Measurements from ENCODE around the gene STAMBP. TPM values are rescaled to one million over a fixed set of nuclear protein-coding genes. Genes with fewer than 3 reads are reported as not detected.

The STAMBP gene
- total RNA-seq, 1 donor from 2014 or later = 41.0 TPM

DNA sequence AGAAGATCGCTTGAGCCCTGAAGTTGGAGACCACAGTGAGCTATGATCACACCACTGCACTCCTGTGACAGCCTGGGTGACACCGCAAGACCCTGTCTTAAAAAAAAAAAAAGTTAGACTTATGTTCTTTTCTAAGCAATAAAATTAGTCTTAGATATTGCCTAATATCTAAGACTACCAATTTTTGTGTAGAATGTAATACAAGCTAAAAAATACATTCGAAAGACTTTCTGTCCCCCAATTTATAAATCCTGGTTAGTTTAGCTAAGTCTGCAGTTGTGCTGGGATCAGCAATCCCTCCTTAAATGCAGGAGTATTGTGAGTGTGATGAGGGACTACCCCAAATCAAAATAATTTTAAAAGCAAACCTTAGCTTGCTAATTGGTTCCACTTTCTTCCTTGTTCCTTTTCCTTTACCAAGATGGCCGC lies 358 bp upstream of the STAMBP start:
- no peak for DNase-seq (ENCODE audit: extremely low spot score, unreplicated experiment)
- H3K4me1 Mint-ChIP-seq (ENCODE audit: unreplicated experiment) = peaks cover 23% of the 10 kb centered on the region
- peaks cover 20% of the 10 kb centered on the region for H3K27me3 Mint-ChIP-seq
- peak overlapping the region; percentile 98 for H3K27ac Mint-ChIP-seq
- H3K9me3 Mint-ChIP-seq = peaks cover 5% of the 10 kb centered on the region
- TF ChIP-seq, protein P1, sequence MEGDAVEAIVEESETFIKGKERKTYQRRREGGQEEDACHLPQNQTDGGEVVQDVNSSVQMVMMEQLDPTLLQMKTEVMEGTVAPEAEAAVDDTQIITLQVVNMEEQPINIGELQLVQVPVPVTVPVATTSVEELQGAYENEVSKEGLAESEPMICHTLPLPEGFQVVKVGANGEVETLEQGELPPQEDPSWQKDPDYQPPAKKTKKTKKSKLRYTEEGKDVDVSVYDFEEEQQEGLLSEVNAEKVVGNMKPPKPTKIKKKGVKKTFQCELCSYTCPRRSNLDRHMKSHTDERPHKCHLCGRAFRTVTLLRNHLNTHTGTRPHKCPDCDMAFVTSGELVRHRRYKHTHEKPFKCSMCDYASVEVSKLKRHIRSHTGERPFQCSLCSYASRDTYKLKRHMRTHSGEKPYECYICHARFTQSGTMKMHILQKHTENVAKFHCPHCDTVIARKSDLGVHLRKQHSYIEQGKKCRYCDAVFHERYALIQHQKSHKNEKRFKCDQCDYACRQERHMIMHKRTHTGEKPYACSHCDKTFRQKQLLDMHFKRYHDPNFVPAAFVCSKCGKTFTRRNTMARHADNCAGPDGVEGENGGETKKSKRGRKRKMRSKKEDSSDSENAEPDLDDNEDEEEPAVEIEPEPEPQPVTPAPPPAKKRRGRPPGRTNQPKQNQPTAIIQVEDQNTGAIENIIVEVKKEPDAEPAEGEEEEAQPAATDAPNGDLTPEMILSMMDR (conservative IDR thresholded peaks at IDR 0.05) = no peak
- H3K36me3 Mint-ChIP-seq = peaks cover 6% of the 10 kb centered on the region
- H3K4me3 Mint-ChIP-seq = peak overlapping the region; percentile 98

DNA sequence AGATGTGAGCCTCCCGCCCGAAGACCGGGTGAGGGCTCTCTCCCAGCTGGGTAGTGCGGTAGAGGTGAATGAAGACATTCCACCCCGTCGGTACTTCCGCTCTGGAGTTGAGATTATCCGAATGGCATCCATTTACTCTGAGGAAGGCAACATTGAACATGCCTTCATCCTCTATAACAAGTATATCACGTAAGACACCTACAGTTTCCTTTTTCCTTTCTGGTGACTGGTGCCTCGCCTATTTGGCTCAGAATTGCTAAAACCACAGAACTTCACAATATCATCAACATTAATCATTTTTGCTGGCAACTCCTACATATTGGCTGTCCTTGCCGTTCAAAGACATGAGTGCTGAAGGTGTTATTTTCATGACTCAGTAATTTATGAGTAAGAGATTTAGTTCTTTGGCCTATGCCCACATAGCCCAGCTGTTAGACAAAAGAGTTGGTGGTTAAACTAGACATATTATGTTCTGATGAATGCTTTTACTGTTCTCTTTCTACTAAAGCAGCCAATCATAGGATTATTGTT lies 2.2 kb downstream of the STAMBP start:
- peaks cover 27% of the 10 kb centered on the region for H3K4me1 Mint-ChIP-seq (ENCODE audit: unreplicated experiment)
- DNase-seq (ENCODE audit: extremely low spot score, unreplicated experiment) = no peak
- peaks cover 13% of the 10 kb centered on the region for H3K27me3 Mint-ChIP-seq
- H3K9me3 Mint-ChIP-seq = peaks cover 5% of the 10 kb centered on the region
- peaks cover 16% of the 10 kb centered on the region for H3K36me3 Mint-ChIP-seq
- TF ChIP-seq, protein P1 (conservative IDR thresholded peaks at IDR 0.05) = no peak
- peak overlapping the region; percentile 98 for H3K4me3 Mint-ChIP-seq
- peak overlapping the region; percentile 68 for H3K27ac Mint-ChIP-seq

DNA sequence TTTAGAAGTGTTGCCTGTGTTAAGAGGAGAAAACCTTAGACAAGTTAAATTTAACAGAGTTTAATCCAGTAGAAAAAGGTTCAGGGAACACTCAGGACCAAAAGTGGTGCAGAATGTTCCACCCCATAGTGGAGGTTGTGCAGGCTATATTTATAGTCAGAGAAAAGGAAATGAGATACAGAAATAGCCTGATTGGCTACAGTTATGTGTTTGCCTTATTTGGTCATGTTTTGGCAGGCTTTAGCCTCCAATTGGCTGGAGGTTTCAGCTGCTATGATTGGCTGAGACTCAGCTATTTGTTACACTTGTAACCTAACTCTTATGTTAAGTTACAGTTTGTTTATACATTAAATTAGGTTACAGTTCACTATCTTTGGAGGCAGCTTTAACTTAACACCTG lies 4.2 kb downstream of the STAMBP start:
- DNase-seq (ENCODE audit: extremely low spot score, unreplicated experiment) = no peak
- Mint-ChIP-seq H3K9me3 (peaks cover 5% of the 10 kb centered on the region), H3K27ac (peak overlapping the region; percentile 1), H3K4me3 (no peak overlapping the region), H3K36me3 (peaks cover 16% of the 10 kb centered on the region), H3K4me1 (ENCODE audit: unreplicated experiment) (peaks cover 27% of the 10 kb centered on the region), H3K27me3 (peaks cover 4% of the 10 kb centered on the region)
- TF ChIP-seq, protein P1 (conservative IDR thresholded peaks at IDR 0.05) = no peak

DNA sequence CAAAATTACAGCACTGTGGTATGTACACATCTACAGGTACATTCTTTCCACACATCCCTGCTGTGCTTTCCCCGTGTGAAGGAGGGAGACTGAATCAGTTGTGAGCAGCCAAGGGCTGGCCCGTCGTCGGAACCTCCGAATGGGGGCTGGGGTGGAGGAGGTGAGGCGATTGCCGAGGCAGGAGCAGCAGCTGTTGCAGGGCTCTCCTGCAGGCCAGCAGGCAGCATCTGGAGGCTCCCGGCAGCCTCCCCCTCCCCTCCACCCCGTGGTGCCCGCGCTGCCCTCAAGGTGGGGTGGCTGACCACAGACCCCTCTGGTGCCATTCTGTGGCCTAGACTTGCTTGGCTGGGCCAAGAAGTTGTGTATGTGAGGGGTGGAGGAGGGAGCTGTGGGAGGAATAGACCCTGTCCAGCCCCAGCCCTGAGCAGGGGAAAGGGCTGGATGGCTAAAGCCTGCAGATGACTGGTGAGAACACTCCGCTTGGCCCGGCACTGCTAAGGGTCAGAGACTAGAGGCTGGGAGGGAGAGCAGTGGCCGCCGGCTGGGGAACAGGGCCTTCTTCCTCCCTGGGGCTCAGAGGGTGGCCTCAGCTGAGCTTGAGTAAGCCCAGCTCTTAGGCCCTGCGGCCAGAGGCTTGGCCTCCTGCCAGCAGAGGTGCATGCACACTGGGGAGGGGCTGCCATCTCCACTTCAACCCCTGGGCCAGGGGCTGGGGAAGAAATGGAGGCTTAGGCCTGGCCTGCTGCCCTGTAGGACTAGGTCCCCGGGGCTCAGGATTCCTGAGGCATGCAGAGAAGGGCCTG lies 7.6 kb downstream of the STAMBP start:
- H3K36me3 Mint-ChIP-seq = peaks cover 20% of the 10 kb centered on the region
- peaks cover 5% of the 10 kb centered on the region for H3K4me1 Mint-ChIP-seq (ENCODE audit: unreplicated experiment)
- TF ChIP-seq, protein P1 (conservative IDR thresholded peaks at IDR 0.05) = no peak
- no peak overlapping the region for H3K27ac Mint-ChIP-seq
- no peak overlapping the region for H3K4me3 Mint-ChIP-seq
- H3K9me3 Mint-ChIP-seq = no peaks in the 10 kb centered on the region
- H3K27me3 Mint-ChIP-seq = no peaks in the 10 kb centered on the region
- no peak for DNase-seq (ENCODE audit: extremely low spot score, unreplicated experiment)

DNA sequence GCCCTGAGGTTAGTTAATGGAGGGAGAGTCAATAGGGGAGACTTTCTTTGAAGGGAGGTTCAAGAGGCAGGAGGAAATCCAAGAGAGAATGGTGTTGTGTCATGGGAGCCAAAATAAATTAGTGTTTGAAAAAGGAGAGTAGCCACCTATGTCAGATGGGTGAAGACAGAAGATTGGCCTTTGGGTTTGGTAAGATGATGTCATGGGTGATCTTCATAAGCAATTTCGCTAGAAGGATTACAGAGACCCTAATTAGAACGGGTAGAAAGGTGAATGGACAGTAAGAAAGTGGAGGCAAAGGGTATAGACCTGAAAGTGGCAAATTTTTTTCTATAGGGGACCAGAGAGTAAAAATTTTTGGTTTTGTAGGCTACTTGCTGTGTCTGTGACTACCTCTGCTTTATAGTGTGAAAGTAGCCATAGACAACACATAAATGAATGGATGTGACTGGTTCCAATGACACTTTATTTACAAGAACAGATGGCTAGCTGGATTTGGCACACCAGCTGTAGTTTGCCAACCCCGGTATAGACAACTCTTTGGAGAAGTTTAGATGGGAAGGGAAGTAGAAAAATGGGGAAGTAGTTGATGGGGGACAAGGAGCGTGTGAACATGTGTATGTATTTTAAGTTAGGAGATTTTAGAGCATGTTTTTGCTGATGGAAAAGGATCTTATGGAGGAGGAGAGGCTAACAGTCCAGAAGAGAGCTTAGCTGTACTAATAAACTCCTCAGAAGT lies 9.3 kb downstream of the STAMBP start:
- Mint-ChIP-seq H3K9me3 (no peaks in the 10 kb centered on the region), H3K36me3 (peaks cover 14% of the 10 kb centered on the region), H3K4me3 (no peak overlapping the region), H3K4me1 (ENCODE audit: unreplicated experiment) (peaks cover 5% of the 10 kb centered on the region), H3K27ac (no peak overlapping the region), H3K27me3 (no peaks in the 10 kb centered on the region)
- TF ChIP-seq, protein P1 (conservative IDR thresholded peaks at IDR 0.05) = no peak
- no peak for DNase-seq (ENCODE audit: extremely low spot score, unreplicated experiment)

All from type B pancreatic cell (in vitro differentiated cells).